GM21381 (cell line): ENCODE data around the gene ZNF513.
"Not testable (repeated sequence)": the region's sequence is repeated elsewhere in the genome, so short reads cannot be mapped to it uniquely, and the experiment has no call there.

Experiments
- ATAC-seq: cut with Tn5 transposase; IDR thresholded peaks from one replicate; pipeline ENCODE4 v1.9.1; 2021; ENCODE audit warnings: mild to moderate bottlenecking, moderate library complexity; ENCODE audit not compliant: unreplicated experiment

Gene ZNF513

GRCh38 chr2:27362678-27363420, 17.7 kb downstream of the ZNF513 start:
- no peak for ATAC-seq

GRCh38 chr2:27356382-27357181, 24.0 kb downstream of the ZNF513 start, which contains the start of gene GTF3C2:
TSS of gene GTF3C2 (minus strand) at chr2:27356764. CDS start at chr2:27343554, 13,210 bp downstream.
- peak; percentile 74 for ATAC-seq

DNA sequence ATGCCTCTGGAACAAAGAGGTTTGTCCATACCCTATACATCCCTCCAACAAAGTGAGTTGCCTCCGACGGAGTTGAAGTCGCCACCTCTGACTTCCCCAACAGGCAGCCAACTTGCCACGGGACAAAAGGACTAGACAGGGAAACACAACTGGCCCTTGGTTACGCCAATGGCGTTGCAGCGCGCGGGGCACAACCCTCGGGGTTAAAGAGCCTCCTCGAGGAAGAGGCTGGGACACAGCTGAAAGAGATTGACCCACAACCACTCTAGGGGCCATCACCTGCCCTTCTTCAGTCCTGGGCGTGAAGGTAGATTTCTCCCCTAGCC, 24.5 kb downstream of the ZNF513 start:
- ATAC-seq: peak; percentile 40

DNA sequence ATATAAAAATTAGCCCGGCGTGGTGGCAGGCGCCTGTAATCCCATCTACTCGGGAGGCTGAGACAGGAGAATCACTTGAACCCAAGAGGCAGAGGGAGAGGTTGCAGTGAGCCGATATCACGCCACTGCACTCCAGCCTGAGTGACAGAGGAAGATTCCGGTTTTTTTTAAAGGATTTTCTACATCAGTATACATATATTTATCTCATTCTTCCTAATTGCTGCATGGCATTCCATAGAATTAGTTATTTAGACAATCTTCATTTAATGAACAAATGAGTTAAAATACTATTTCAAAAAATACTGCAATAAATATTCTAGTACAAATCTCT, 26.0 kb downstream of the ZNF513 start:
- no peak for ATAC-seq

DNA sequence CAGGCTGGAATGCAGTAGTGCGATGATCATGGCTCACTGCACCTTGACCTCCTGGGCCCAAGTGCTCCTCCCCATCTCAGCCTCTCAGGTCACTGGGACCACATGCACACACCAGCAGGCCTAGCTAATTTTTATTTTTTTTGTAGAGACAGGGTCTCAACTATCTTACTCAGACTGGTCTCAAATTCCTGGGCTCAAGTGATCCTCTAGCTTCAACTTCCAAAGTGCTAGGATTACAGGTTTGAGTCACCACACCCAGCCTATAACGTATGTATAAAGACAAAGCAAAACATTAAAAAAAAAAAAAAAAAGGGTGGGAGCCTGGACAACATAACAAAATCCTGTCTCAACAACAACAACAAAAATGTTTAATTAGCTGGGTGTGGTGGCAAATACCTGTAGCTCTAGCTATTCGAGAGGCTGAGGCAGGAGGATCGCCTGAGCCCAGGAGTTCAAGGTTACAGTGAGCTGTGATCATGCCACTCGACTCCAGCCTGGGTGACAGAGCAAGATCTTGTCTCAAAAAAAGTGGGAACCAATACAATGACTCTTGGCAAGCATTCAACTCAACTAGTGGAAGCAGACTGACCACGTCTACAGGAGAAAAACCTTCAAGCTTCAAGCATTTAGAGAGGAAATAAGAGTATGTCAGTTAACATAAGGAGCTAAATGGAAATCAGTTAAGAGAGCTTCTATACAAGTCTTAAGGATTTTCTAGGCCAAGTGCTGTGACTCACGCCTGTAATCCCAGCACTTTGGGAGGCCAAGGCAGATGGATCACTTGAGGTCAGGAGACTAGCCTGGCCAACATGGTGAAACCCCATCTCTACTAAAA, 26.6 kb downstream of the ZNF513 start:
- ATAC-seq: no peak

DNA sequence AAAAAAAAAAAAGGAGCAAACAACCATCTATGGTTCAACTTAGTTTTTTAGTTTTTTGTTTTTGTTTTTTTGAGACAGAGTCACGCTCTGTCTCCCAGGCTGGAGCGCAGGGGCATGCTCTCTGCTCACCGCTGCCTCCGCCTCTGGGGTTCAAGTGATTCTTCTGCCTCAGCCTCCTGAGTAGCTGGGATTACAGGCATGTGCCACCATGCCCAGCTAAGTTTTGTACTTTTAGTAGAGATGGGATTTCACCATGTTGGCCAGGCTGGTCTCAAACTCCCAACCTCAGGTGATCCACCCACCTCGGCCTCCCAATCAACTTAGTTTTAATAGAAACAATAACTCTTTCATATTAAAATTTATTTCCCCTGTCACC, 27.2 kb downstream of the ZNF513 start:
- ATAC-seq: not testable (repeated sequence)

- no peak for ATAC-seq
These were observed 28.5 kb downstream of the ZNF513 start for GRCh38 chr2:27351802-27352598.

- no peak for ATAC-seq
These were observed 30.3 kb downstream of the ZNF513 start for GRCh38 chr2:27350106-27350693.

DNA sequence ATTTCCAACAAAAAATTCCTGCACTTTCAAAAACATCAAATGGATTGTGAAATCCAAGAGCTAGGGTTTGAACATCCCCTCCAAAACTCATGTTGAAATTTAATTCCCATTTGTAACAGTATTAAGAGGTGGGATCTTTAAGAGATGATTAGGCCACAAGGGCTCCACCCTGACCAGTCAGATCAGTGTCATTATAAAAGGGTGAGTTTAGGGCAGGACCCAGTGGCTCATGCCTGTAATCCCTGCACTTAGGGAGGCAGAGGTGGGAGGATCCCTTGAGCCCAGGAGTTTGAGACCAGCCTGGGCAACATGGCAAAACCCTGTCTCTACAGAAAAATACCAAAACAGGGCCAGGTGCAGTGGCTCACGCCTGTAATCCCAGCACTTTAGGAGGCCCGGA, 32.9 kb downstream of the ZNF513 start:
- no peak for ATAC-seq

DNA sequence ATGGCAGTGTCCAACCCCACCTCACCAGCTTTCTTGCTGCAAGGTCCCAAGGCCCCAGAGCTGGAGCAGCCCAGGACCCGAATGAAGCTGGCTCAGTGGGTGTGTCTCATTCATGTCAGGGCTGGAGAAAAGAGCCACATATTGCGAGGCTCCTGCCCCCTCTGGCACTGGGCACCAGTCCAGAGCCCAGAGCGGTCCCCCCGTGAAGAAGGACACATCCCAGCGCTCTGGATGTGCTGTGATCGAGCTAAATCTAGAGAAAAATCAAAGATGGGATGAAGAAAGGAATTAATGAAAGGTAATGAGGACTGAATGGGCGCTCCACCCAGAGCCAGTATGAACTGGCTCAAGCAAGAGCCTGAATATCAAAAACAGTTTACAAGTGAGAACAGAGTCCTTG, 44.4 kb downstream of the ZNF513 start:
- ATAC-seq: no peak

GRCh38 chr2:27335311-27335710, 45.2 kb downstream of the ZNF513 start:
- ATAC-seq: no peak
